Fibroblast of gingiva (primary cell): ENCODE data around the gene KCNMB1.

Experiments used
- DNase-seq: peaks from one replicate; pipeline ENCODE4 v3.0.0-alpha.2; 2011; ENCODE audit warnings: low read depth

The KCNMB1 gene

GRCh38 chr5:170388818-170389549 is at the start of gene KCNMB1:
TSS of gene KCNMB1 (minus strand) at chr5:170389367. CDS start at chr5:170385447, 3,920 bp downstream.
- DNase-seq = no peak

GRCh38 chr5:170438581-170438980 is 49.4 kb upstream of the KCNMB1 start:
- no peak for DNase-seq

- DNase-seq = no peak
Observed at GRCh38 chr5:170437621-170438375, 48.6 kb upstream of the KCNMB1 start.

- no peak for DNase-seq
Observed at GRCh38 chr5:170436335-170436734, 47.2 kb upstream of the KCNMB1 start.

- DNase-seq = peak; percentile 27
Observed at GRCh38 chr5:170434966-170435605, 45.9 kb upstream of the KCNMB1 start.

GRCh38 chr5:170432669-170433068 is 43.5 kb upstream of the KCNMB1 start:
- no peak for DNase-seq

- DNase-seq = no peak
Observed at GRCh38 chr5:170431571-170431970, 42.4 kb upstream of the KCNMB1 start.

- DNase-seq = no peak
Observed at GRCh38 chr5:170430866-170431437, 41.8 kb upstream of the KCNMB1 start.

GRCh38 chr5:170430256-170430655 is 41.1 kb upstream of the KCNMB1 start:
- DNase-seq = no peak

GRCh38 chr5:170429014-170429413 is 39.8 kb upstream of the KCNMB1 start:
- DNase-seq = no peak

- DNase-seq = no peak
Observed at GRCh38 chr5:170427672-170428236, 38.6 kb upstream of the KCNMB1 start.

- no peak for DNase-seq
Observed at GRCh38 chr5:170426786-170427185, 37.6 kb upstream of the KCNMB1 start.

GRCh38 chr5:170426149-170426767 is 37.1 kb upstream of the KCNMB1 start:
- no peak for DNase-seq

GRCh38 chr5:170425731-170426130 is 36.6 kb upstream of the KCNMB1 start:
- DNase-seq = no peak

GRCh38 chr5:170424629-170425028 is 35.5 kb upstream of the KCNMB1 start:
- DNase-seq = no peak

- DNase-seq = no peak
Observed at GRCh38 chr5:170423692-170424091, 34.5 kb upstream of the KCNMB1 start.

- DNase-seq = no peak
Observed at GRCh38 chr5:170421826-170422225, 32.7 kb upstream of the KCNMB1 start.

- DNase-seq = peak; percentile 61
Observed at GRCh38 chr5:170420806-170421412, 31.7 kb upstream of the KCNMB1 start.

- no peak for DNase-seq
Observed at GRCh38 chr5:170419643-170420042, 30.5 kb upstream of the KCNMB1 start.

- DNase-seq = no peak
Observed at GRCh38 chr5:170418736-170419135, 29.6 kb upstream of the KCNMB1 start.

- no peak for DNase-seq
Observed at GRCh38 chr5:170416526-170416925, 27.4 kb upstream of the KCNMB1 start.
